Cerebellar cortex (tissue), 1 donor: Measurements from ENCODE around the gene ALDH1B1.
A peak's percentile ranks its signal among the peaks of the same experiment; 100 is the strongest.
"Not testable (repeated sequence)": the region's sequence is repeated elsewhere in the genome, so short reads cannot be mapped to it uniquely, and the experiment has no call there.

Experiments used
- DNase-seq: peaks from one replicate; pipeline ENCODE4 v3.0.0-alpha.2; 2015; ENCODE audit warnings: low spot score

ALDH1B1 gene

GRCh38 chr9:38361473-38361850, 31.0 kb upstream of the ALDH1B1 start:
- DNase-seq = no peak

- DNase-seq = peak; percentile 71
Measured at GRCh38 chr9:38362852-38363588, 29.5 kb upstream of the ALDH1B1 start.

GRCh38 chr9:38363589-38363925, 28.9 kb upstream of the ALDH1B1 start:
- no peak for DNase-seq

- no peak for DNase-seq
Measured at GRCh38 chr9:38367898-38368297, 24.6 kb upstream of the ALDH1B1 start.

GRCh38 chr9:38368731-38369130, 23.8 kb upstream of the ALDH1B1 start:
- DNase-seq = no peak

- DNase-seq = no peak
Measured at GRCh38 chr9:38370176-38370575, 22.3 kb upstream of the ALDH1B1 start.

GRCh38 chr9:38371495-38371894, 21.0 kb upstream of the ALDH1B1 start:
- DNase-seq = no peak

- no peak for DNase-seq
Measured at GRCh38 chr9:38372762-38373619, 19.5 kb upstream of the ALDH1B1 start.

GRCh38 chr9:38373679-38374078, 18.8 kb upstream of the ALDH1B1 start:
- DNase-seq = no peak

GRCh38 chr9:38374847-38375571, 17.5 kb upstream of the ALDH1B1 start:
- no peak for DNase-seq

GRCh38 chr9:38375572-38375963, 16.9 kb upstream of the ALDH1B1 start:
- DNase-seq = no peak

GRCh38 chr9:38376021-38376670, 16.4 kb upstream of the ALDH1B1 start:
- no peak for DNase-seq

GRCh38 chr9:38377336-38378083, 15.0 kb upstream of the ALDH1B1 start:
- DNase-seq = not testable (repeated sequence)

GRCh38 chr9:38380230-38380871, 12.2 kb upstream of the ALDH1B1 start:
- no peak for DNase-seq

- DNase-seq = no peak
Measured at GRCh38 chr9:38380872-38381534, 11.5 kb upstream of the ALDH1B1 start.

- no peak for DNase-seq
Measured at GRCh38 chr9:38382141-38382540, 10.4 kb upstream of the ALDH1B1 start.

- DNase-seq = no peak
Measured at GRCh38 chr9:38384990-38385848, 7.3 kb upstream of the ALDH1B1 start.

GRCh38 chr9:38385896-38386295, 6.6 kb upstream of the ALDH1B1 start:
- no peak for DNase-seq

- no peak for DNase-seq
Measured at GRCh38 chr9:38386319-38386895, 6.1 kb upstream of the ALDH1B1 start.
